ENCODE results near the gene FLVCR2.

FLVCR2 gene

DNA sequence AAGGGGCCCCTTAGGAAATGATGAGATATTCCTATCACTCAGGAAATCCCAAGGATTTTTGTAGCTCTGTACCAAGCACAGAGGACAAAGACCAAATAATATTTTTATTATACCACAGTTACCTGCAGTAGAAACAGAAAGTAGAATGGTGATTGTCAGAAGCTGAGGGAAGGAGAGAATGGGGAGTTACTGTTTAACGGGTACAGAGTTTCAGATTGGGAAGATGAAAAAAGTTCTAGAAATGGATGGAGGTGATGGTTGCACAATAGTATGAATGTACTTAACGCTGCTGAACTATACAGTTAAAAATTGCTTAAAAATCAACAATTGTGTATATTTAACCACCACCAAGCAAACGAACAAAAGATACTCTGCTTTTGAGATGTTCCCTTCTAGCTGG is 24.1 kb downstream of the FLVCR2 start:
- Histone ChIP-seq H3K27me3 (ENCODE audit: control insufficient read depth in 1 of 2, insufficient read depth in 1 of 2, low read length in 2 of 2) (peaks cover 0 to 4% of the 10 kb centered on the region in 2 experiments), H3K4ac (ENCODE audit: low read depth in 1 of 2, low read length in 2 of 2) (no peak overlapping the region), H3K4me3 (ENCODE audit: insufficient read depth in 1 of 2, low read depth in 1 of 2, low read length in 2 of 2) (no peak overlapping the region), H2AK5ac (ENCODE audit: low read length, severe bottlenecking) (no peak overlapping the region), H2BK12ac (ENCODE audit: low read length in 2 of 2) (no peak overlapping the region), H3K36me3 (ENCODE audit: control insufficient read depth in 1 of 2, insufficient read depth in 2 of 2, low read depth in 1 of 2, low read length in 2 of 2) (no peaks in the 10 kb centered on the region), H3K14ac (ENCODE audit: low read length in 2 of 2) (no peak overlapping the region), H2BK15ac (ENCODE audit: low read depth, poor library complexity, severe bottlenecking) (no peak overlapping the region), H2BK120ac (ENCODE audit: low read depth, low read length) (no peak overlapping the region), H3K23ac (ENCODE audit: low read length in 2 of 2) (no peak overlapping the region), H2AFZ (ENCODE audit: low read depth, low read length) (no peak overlapping the region), H3K4me2 (ENCODE audit: low read length, poor library complexity, severe bottlenecking) (no peak overlapping the region), H3K4me1 (ENCODE audit: control insufficient read depth, insufficient read depth, low read depth, low read length) (peaks cover 11% of the 10 kb centered on the region), H4K91ac (ENCODE audit: low read length) (no peak overlapping the region), H2BK5ac (ENCODE audit: low read depth, low read length, poor library complexity, severe bottlenecking) (no peak overlapping the region), H3K27ac (ENCODE audit: low read length, poor library complexity, severe bottlenecking) (no peak overlapping the region), H3K18ac (ENCODE audit: low read depth in 1 of 2, low read length in 2 of 2) (no peak overlapping the region), H4K8ac (ENCODE audit: low read length) (no peak overlapping the region), H3K9me3 (ENCODE audit: control insufficient read depth, low read length) (peaks cover 3% of the 10 kb centered on the region), H3K9ac (ENCODE audit: low read length) (no peak overlapping the region), H3K79me1 (replicated peaks; ENCODE audit: low read length, poor library complexity, severe bottlenecking) (peaks cover 20% of the 10 kb centered on the region)
- 78% methylated on average over 3 of the region's 3 CpGs for WGBS
- no peak for DNase-seq

DNA sequence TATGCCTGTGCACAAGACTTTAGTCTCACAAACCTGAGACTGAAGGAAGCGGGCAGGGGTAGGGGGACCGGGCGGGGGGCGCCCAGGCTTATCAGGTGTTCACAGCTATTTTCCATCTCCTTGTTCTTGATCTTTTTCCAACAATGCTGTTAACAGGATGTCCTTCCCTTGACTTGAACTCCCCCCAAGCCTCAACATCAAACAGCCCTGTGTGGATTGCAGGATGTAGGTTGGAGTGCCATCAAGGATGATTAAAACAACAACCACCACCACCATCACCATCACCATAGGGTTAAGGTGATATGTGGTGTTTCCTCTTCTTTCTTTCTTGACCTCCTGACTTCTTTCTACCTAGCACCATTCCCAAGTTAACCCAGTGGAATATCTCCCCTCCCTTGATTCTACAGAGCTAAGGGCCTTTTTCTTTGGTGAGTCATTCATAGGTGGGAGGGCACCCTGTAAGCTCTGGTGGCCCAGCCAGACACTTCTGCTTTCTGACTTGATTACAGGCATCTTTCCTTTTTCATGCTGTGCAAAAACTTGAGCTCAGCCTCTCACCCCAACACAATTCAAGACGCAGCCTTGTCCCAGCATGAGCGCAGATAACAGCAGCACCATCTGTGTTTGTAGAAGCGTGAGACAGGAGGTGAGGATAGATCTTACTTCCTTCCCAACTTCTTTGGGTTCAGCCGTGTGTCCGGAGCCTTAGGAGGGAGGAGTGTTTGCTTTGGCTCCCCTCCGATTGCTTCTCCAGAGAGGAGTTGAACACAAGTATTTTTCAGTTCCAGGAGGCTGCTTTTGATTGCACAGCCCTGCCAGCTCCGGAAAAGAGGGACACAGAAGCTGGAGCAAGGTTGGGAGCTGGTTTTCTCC is 26.8 kb downstream of the FLVCR2 start:
- Histone ChIP-seq H3K9me3 (ENCODE audit: control insufficient read depth, low read length) (peaks cover 19% of the 10 kb centered on the region), H3K4me3 (ENCODE audit: insufficient read depth in 1 of 2, low read depth in 1 of 2, low read length in 2 of 2) (peak overlapping the region in 1 of 2 experiments; percentile 33), H3K36me3 (ENCODE audit: control insufficient read depth in 1 of 2, insufficient read depth in 2 of 2, low read depth in 1 of 2, low read length in 2 of 2) (peaks cover 0 to 7% of the 10 kb centered on the region in 2 experiments), H4K8ac (ENCODE audit: low read length) (no peak overlapping the region), H3K4ac (ENCODE audit: low read depth in 1 of 2, low read length in 2 of 2) (no peak overlapping the region), H3K27ac (ENCODE audit: low read length, poor library complexity, severe bottlenecking) (peak overlapping the region; percentile 72), H3K18ac (ENCODE audit: low read depth in 1 of 2, low read length in 2 of 2) (no peak overlapping the region), H3K79me1 (replicated peaks; ENCODE audit: low read length, poor library complexity, severe bottlenecking) (peaks cover 42% of the 10 kb centered on the region), H3K9ac (ENCODE audit: low read length) (no peak overlapping the region), H3K27me3 (ENCODE audit: control insufficient read depth in 1 of 2, insufficient read depth in 1 of 2, low read length in 2 of 2) (peaks cover 0 to 4% of the 10 kb centered on the region in 2 experiments), H2BK15ac (ENCODE audit: low read depth, poor library complexity, severe bottlenecking) (no peak overlapping the region), H3K23ac (ENCODE audit: low read length in 2 of 2) (no peak overlapping the region), H4K91ac (ENCODE audit: low read length) (no peak overlapping the region), H3K14ac (ENCODE audit: low read length in 2 of 2) (no peak overlapping the region), H3K4me2 (ENCODE audit: low read length, poor library complexity, severe bottlenecking) (peak overlapping the region; percentile 26), H2BK120ac (ENCODE audit: low read depth, low read length) (no peak overlapping the region), H2AK5ac (ENCODE audit: low read length, severe bottlenecking) (peak overlapping the region; percentile 95), H2AFZ (ENCODE audit: low read depth, low read length) (no peak overlapping the region), H3K4me1 (ENCODE audit: control insufficient read depth, insufficient read depth, low read depth, low read length) (peaks cover 11% of the 10 kb centered on the region), H2BK12ac (ENCODE audit: low read length in 2 of 2) (no peak overlapping the region), H2BK5ac (ENCODE audit: low read depth, low read length, poor library complexity, severe bottlenecking) (no peak overlapping the region)
- DNase-seq = no peak
- 60% methylated on average over 11 of the region's 11 CpGs for WGBS

DNA sequence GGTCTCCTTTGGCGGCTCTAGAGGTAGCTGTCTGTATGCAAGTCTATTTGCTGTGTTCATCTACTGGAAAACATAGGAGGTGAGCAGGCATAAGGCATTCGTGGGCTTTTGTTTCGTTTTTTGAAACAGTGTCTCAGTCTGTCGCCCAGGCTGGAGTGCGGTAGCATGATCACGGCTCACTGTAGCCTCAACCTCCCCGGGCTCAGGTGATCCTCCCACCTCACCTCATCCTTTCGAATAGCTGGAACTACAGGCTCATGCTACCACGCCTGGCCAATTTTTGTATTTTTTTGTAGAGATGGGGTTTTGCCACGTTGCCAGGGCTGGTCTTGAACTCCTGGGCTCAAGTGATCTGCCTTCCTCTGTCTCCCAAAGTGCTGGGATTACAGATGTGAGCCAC is 27.5 kb downstream of the FLVCR2 start:
- Histone ChIP-seq H2BK12ac (ENCODE audit: low read length in 2 of 2) (no peak overlapping the region), H3K27ac (ENCODE audit: low read length, poor library complexity, severe bottlenecking) (peak overlapping the region; percentile 72), H3K27me3 (ENCODE audit: control insufficient read depth in 1 of 2, insufficient read depth in 1 of 2, low read length in 2 of 2) (peaks cover 0 to 4% of the 10 kb centered on the region in 2 experiments), H3K23ac (ENCODE audit: low read length in 2 of 2) (no peak overlapping the region), H2BK120ac (ENCODE audit: low read depth, low read length) (no peak overlapping the region), H3K36me3 (ENCODE audit: control insufficient read depth in 1 of 2, insufficient read depth in 2 of 2, low read depth in 1 of 2, low read length in 2 of 2) (peaks cover 0 to 7% of the 10 kb centered on the region in 2 experiments), H3K4me3 (ENCODE audit: insufficient read depth in 1 of 2, low read depth in 1 of 2, low read length in 2 of 2) (peak overlapping the region in 1 of 2 experiments; percentile 33), H3K4me1 (ENCODE audit: control insufficient read depth, insufficient read depth, low read depth, low read length) (peaks cover 11% of the 10 kb centered on the region), H3K4me2 (ENCODE audit: low read length, poor library complexity, severe bottlenecking) (peak overlapping the region; percentile 26), H4K8ac (ENCODE audit: low read length) (no peak overlapping the region), H4K91ac (ENCODE audit: low read length) (no peak overlapping the region), H2AFZ (ENCODE audit: low read depth, low read length) (no peak overlapping the region), H3K9ac (ENCODE audit: low read length) (no peak overlapping the region), H3K14ac (ENCODE audit: low read length in 2 of 2) (no peak overlapping the region), H3K4ac (ENCODE audit: low read depth in 1 of 2, low read length in 2 of 2) (no peak overlapping the region), H3K18ac (ENCODE audit: low read depth in 1 of 2, low read length in 2 of 2) (no peak overlapping the region), H2BK15ac (ENCODE audit: low read depth, poor library complexity, severe bottlenecking) (no peak overlapping the region), H3K9me3 (ENCODE audit: control insufficient read depth, low read length) (peaks cover 19% of the 10 kb centered on the region), H2AK5ac (ENCODE audit: low read length, severe bottlenecking) (peak overlapping the region; percentile 87), H3K79me1 (replicated peaks; ENCODE audit: low read length, poor library complexity, severe bottlenecking) (peaks cover 48% of the 10 kb centered on the region), H2BK5ac (ENCODE audit: low read depth, low read length, poor library complexity, severe bottlenecking) (no peak overlapping the region)
- DNase-seq = no peak
- WGBS = 81% methylated on average over 9 of the region's 10 CpGs

DNA sequence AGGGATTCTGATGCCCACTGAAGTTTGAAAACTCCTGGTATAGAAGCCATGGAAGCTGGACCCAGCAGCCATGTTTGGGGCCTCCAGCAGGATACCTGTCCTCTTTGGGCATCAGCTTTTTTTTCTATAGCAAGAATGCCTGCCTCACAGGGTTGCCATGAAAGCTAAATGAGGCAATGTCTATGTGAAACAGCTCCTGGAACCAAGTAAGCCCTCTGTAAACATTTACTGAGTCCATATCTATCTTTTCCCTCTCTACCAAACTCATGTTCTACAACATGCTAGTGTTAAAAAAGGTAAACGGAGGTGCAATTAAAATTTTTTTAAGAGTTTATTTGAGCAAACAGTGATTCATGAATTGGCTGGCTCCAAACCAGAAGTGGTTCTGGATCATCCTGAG is 28.6 kb downstream of the FLVCR2 start:
- H2AFZ ChIP-seq (ENCODE audit: low read depth, low read length) = no peak overlapping the region

More for the DNA sequence above, 28.6 kb downstream of the FLVCR2 start:
- Histone ChIP-seq H3K4me2 (ENCODE audit: low read length, poor library complexity, severe bottlenecking) (no peak overlapping the region), H3K4ac (ENCODE audit: low read depth in 1 of 2, low read length in 2 of 2) (no peak overlapping the region), H3K9ac (ENCODE audit: low read length) (no peak overlapping the region), H3K14ac (ENCODE audit: low read length in 2 of 2) (no peak overlapping the region), H4K8ac (ENCODE audit: low read length) (no peak overlapping the region), H2BK12ac (ENCODE audit: low read length in 2 of 2) (no peak overlapping the region), H3K18ac (ENCODE audit: low read depth in 1 of 2, low read length in 2 of 2) (no peak overlapping the region), H3K9me3 (ENCODE audit: control insufficient read depth, low read length) (peaks cover 19% of the 10 kb centered on the region), H2BK5ac (ENCODE audit: low read depth, low read length, poor library complexity, severe bottlenecking) (no peak overlapping the region), H2AK5ac (ENCODE audit: low read length, severe bottlenecking) (no peak overlapping the region), H2BK120ac (ENCODE audit: low read depth, low read length) (no peak overlapping the region), H3K4me3 (ENCODE audit: insufficient read depth in 1 of 2, low read depth in 1 of 2, low read length in 2 of 2) (no peak overlapping the region), H3K36me3 (ENCODE audit: control insufficient read depth in 1 of 2, insufficient read depth in 2 of 2, low read depth in 1 of 2, low read length in 2 of 2) (peaks cover 0 to 7% of the 10 kb centered on the region in 2 experiments), H4K91ac (ENCODE audit: low read length) (no peak overlapping the region), H3K27me3 (ENCODE audit: control insufficient read depth in 1 of 2, insufficient read depth in 1 of 2, low read length in 2 of 2) (no peaks in the 10 kb centered on the region), H3K4me1 (ENCODE audit: control insufficient read depth, insufficient read depth, low read depth, low read length) (peaks cover 10% of the 10 kb centered on the region), H3K27ac (ENCODE audit: low read length, poor library complexity, severe bottlenecking) (no peak overlapping the region), H3K79me1 (replicated peaks; ENCODE audit: low read length, poor library complexity, severe bottlenecking) (peaks cover 46% of the 10 kb centered on the region), H2BK15ac (ENCODE audit: low read depth, poor library complexity, severe bottlenecking) (no peak overlapping the region), H3K23ac (ENCODE audit: low read length in 2 of 2) (no peak overlapping the region)
- DNase-seq = no peak
- WGBS = 100% methylated on average over 1 of the region's 1 CpG
